Activated T-helper 9 cell treated with anti-CD3 and anti-CD28 coated beads, Interleukin-2, amount 50 U/mL, for 16 hours (primary cell): Measurements from ENCODE around the gene AAK1.
A peak's percentile ranks its signal among the peaks of the same experiment; 100 is the strongest.
"Not testable (repeated sequence)": the region's sequence is repeated elsewhere in the genome, so short reads cannot be mapped to it uniquely, and the experiment has no call there.

ENCODE experiments used
- DNase-seq: peaks from one replicate; pipeline ENCODE4 v3.0.0-alpha.2; 2020; ENCODE audit warnings: low read depth

Gene AAK1

GRCh38 chr2:69571189-69571588, 72.3 kb downstream of the AAK1 start:
- DNase-seq, result no peak

GRCh38 chr2:69570474-69570873, 73.1 kb downstream of the AAK1 start:
- DNase-seq, result no peak

GRCh38 chr2:69567909-69568300, 75.6 kb downstream of the AAK1 start:
- no peak for DNase-seq

DNA sequence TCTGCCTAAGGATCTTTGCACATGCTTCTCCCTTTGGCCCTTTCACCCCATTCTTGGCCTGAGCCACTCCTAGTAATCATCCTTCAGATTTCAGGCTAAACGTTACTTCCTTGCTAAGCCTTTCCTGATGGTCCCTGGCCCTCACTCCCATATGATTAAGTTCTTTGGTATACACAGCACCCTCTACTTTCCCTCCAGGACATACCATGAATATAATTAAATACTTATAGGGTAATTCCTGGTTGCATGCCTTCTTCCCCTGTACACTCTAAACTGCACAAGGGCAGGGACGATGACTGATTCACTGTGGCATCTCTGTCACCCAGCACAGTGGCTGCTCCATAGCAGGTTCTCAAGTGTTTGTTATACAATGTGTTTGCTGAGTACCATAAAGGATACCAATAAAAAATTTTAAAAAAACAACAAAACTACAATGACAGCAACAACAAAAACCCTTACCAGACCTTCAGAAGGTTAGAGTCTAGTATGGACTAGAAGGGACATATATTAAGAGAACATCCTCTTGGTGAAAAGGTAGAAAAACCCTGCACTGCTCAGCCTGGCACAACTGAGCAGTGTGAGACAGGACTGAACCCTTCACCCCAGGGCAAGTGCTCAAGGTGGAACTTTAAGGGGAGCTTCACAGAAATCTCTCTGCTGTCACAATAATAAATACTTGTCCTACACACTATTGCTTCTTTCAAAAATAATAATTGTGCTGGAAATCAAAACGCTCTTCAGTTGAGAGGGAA, 76.2 kb downstream of the AAK1 start:
- no peak for DNase-seq

DNA sequence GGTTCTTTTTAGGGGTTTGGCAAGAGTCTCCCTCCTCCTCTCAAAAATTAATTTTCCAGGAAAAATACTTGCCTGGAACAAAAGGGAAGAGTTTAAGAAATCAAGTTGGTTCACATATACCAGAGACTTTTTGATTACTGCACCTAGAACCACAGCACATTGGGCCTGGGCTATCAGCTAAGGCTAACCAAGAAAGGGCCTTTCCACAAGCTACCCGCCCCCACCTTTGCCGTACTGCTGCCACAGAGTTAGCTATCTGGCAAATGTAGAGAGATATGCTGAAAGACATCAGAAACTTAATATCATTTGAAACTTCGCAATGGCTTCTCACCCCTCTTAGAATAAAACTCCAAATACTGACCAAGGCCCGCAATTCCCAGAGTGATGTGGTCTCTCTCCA, 76.9 kb downstream of the AAK1 start:
- DNase-seq, result no peak

DNA sequence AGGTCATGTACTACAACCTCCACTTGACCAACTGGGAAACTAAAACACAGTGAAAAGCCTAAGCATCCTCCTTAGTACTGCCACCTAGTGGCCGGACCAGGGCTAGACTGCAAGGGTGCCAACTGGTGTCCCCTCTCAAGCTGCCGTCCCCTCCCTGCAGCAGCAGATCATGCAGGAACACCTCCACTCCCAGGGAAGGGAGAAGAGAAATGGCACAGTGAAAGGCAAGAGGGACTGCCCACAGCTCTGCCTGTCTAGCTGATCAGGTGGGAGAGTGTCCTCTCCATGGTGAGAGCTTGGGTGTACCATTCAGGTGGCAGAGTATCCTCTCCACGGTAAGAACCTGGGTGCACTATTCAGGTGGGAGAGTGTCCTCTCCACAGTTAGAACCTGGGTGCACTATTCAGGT, 78.1 kb downstream of the AAK1 start:
- peak; percentile 60 for DNase-seq

GRCh38 chr2:69564604-69565003, 78.9 kb downstream of the AAK1 start:
- no peak for DNase-seq

GRCh38 chr2:69563021-69563420, 80.5 kb downstream of the AAK1 start:
- no peak for DNase-seq

GRCh38 chr2:69561101-69561500, 82.4 kb downstream of the AAK1 start:
- DNase-seq, result no peak

- no peak for DNase-seq
Measured at GRCh38 chr2:69560147-69560482, 83.4 kb downstream of the AAK1 start.

DNA sequence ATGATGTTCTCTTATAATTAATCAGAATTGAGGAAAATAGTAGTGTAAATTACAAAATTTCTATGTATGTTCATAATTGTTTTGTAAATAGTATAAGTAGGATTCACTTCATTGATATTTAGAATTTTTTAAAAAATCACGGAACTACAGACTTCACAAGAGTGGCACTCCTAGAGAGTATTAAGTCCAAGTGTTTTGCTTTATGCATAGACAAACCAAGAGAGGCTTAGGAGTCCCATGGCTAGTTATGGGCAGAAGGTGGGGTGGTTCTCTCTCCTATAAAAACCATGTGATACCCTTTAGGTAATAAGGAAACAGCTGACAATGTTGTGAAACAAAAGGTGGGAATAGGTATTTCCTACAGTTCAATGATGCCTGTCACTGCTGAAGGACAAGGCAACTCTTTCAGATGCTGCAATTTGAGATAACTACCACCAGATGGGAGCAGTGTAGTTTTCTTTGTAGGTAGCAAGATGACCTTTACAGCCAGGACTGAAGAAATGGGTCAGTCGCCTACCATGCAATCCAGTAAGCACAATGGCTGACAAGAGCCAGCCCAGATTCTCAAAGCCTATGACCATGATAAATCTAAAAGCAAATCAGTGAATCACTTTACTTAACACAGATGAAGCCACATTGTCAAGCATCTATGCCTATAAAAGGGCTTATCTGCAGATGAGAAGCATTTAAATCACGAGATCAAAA, 83.9 kb downstream of the AAK1 start:
- no peak for DNase-seq

- no peak for DNase-seq
Measured at GRCh38 chr2:69556008-69556407, 87.5 kb downstream of the AAK1 start.

DNA sequence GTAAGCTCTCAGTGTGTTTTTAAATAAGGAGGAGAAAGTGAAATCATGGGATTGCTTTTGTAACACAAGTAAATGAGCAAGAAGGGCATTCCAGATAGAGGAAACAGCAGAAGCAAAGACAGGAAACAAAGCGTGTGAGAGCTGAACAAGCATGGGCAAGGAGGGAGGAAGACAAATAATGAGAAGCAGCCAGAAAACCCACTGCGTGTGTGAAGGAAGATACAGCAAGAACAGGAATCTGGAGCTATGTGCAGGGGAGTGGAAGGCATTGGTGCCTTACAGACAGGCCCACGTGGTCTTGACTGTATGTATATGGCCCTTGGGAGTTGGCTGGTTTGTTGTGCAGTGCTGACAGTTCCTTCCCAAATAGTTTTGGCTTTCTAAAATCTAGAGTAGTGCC, 88.6 kb downstream of the AAK1 start:
- no peak for DNase-seq

DNA sequence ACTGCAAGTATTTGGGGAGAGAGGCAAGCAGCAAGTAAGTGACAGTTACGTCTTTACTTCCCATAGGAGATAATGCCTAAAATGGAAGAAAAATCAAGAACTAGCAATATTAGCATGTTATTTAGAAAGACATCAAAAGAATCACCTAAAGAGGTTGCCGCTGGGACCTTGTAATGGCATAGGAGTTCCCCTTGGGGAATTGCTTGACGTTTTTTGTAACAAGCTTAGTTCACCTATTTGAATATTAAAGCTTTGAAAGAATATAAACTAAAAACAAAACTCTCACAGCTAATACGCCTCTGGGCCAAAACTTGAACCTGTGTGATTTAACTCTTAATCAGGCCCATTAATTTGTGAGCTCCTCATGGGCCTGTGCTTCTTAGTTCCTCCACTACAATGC, 89.0 kb downstream of the AAK1 start:
- no peak for DNase-seq

GRCh38 chr2:69553991-69554390, 89.5 kb downstream of the AAK1 start:
- no peak for DNase-seq

DNA sequence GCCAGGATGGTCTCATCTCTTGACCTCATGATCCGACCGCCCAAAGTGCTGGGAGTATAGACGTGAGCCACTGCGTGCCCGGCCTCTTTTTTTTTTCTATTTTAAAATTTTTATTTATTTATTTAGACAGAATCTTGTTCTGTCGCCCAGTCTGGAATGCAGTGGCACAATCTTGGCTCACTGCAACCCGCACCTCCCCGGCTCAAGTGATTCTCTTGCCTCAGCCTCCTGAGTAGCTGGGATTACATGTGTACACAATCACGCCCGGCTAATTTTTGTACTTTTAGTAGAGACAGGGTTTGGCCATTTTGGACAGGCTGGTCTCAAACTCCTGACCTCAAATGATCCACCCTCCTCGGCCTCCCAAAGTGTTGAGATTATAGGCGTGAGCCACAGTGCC, 93.0 kb downstream of the AAK1 start:
- not testable (repeated sequence) for DNase-seq

DNA sequence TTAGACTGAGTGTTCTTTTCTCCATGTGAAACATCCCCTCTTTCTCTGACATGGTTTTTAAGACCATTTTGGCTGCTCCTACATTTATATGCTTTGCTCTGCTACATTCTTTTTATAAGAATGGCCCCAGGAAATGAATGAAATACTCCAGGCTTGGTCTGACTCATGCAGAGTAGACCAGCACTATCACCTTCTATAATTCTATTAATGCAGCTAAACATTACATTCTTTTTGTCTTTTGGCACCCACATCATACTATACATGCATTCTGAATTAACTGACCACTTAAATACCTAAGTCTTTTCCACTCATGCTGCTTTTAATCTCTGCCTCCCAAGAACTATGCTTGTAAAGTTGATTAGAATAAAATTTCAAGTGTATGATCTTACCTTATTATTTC, 94.1 kb downstream of the AAK1 start:
- no peak for DNase-seq

DNA sequence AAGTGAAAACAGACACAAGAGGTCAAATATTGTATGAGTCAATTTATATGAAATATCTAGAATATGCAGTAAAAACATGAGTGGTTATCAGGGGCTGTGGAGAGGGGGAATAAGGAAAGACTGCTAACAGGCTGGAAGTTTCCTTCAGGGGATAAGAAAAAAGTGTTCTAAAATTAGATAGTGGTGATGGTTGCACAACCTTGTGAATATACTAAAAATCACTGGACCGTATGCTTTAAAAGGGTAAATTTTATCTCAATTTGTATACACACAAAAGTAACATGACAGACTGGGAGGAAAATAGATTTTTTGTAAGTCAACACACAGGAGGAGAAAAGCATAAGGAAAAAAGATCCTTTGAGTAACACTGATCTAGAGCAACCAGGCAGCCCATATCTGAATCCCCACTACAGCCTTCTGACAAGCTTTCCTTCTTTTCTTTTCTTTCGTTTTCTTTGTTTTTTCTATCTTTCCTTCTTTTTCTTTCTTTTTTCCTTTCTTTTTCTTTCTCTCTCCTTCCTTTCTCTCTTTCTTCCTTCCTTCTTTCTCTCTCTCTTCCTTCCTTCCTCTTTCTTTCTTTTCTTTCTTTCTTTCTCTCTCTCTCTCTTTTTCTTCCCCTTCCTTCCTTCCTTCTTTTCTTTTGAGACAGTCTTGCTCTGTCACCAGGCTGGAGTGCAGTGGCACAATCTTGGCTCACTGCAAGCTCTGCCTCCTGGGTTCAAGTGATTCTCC, 95.4 kb downstream of the AAK1 start:
- no peak for DNase-seq

- no peak for DNase-seq
Measured at GRCh38 chr2:69546646-69547045, 96.9 kb downstream of the AAK1 start.

DNA sequence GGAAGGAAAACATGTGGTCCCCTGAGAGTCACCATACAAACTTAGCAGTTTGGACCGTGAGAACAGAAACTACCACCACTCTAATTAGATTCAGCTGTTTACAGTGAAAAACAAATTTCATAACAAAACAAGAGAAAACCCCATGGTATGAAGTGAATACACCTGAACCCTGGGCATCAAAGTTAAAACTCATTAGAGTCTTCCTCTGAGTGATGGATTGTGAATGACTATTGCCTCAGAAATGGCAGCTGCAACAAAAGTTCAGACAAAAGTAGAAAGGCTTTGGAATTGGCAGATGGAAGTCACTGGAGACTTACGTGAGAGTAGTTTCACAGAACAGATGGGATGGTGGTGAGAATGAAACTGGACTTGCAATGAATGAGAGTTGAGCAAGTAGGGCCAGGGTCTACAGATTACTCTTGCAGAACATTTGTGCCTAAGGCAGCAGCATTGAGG, 98.0 kb downstream of the AAK1 start:
- DNase-seq, result no peak

DNA sequence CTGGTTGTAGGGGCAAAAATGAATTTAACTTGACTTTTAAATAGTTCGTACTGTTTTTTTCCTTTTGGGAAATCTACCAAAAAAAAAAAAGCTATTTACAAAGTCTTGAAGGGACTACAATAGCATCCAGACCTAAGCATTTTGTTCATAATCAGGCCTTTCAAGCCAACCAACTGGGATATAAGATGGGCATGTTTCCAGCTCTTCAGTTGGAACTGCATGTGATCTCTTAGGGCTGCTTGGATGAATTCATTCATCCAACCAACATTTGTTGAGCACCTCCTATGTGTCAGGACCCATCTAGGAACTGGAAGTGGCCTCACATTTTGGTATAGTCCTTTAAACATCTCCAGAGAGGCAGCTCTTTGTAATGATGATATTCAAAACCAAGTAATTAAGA, 98.6 kb downstream of the AAK1 start:
- no peak for DNase-seq

- DNase-seq, result no peak
Measured at GRCh38 chr2:69539549-69539908, 104.0 kb downstream of the AAK1 start.

GRCh38 chr2:69538872-69539548, 104.5 kb downstream of the AAK1 start:
- DNase-seq, result no peak
